GM12873 (cell line): ENCODE data around the gene DYRK1B.
A peak's percentile ranks its signal among the peaks of the same experiment; 100 is the strongest.

Experiments
- TF ChIP-seq, protein P1 (sequence below): IDR thresholded peaks from 2 replicates; pipeline ENCODE4 v1.5.1; 2012; ENCODE audit warnings: low read depth, mild to moderate bottlenecking, moderate library complexity, low read length, control low read depth; ENCODE audit not compliant: insufficient read depth; ENCODE audit errors: missing control alignments

DYRK1B gene

DNA sequence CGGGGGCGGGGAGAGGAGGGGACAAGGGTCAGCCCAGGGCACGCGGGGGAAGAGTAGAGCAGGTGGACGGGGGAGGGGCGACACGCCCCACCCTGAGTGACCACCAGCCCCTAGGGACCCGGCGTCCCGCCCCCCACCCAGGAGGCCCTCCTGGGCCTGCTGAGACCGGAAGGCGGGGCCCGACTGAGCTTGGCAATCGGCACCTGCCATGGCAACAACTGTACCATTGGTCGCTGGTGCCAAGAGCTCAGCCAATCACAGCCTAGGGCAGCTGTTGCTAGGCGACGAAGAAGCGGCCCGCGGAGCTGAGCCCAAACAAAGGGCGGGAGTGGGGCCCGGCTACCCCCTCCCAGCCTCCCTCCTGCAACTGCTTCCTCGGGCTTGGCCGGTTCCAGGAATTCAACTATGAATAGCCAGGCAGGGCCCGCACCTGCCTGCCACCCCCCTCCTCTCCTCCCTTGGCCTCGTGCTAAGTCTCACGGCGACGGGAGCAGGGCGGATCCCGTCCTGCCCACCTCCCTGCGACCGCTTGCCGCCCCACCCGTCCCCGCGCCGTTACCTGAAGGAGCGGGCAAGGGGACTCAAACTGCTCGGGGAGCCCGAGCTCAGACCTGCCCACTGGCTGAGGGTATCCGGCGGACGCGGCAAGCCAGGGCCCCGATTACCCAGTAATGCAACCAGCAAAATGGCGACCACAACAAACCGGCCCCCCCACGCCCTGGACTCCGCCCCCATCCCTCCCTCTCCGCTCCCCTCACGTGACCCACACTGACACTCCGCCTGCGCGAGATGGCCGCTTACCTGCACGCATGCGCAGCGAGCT lies at the start of gene DYRK1B:
Gene DYRK1B, minus strand, starts transcription at position 699 of the 823 bp plus-strand sequence. CDS start 2,295 bp downstream, outside the sequence.
- TF ChIP-seq, protein P1, sequence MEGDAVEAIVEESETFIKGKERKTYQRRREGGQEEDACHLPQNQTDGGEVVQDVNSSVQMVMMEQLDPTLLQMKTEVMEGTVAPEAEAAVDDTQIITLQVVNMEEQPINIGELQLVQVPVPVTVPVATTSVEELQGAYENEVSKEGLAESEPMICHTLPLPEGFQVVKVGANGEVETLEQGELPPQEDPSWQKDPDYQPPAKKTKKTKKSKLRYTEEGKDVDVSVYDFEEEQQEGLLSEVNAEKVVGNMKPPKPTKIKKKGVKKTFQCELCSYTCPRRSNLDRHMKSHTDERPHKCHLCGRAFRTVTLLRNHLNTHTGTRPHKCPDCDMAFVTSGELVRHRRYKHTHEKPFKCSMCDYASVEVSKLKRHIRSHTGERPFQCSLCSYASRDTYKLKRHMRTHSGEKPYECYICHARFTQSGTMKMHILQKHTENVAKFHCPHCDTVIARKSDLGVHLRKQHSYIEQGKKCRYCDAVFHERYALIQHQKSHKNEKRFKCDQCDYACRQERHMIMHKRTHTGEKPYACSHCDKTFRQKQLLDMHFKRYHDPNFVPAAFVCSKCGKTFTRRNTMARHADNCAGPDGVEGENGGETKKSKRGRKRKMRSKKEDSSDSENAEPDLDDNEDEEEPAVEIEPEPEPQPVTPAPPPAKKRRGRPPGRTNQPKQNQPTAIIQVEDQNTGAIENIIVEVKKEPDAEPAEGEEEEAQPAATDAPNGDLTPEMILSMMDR, result no peak

DNA sequence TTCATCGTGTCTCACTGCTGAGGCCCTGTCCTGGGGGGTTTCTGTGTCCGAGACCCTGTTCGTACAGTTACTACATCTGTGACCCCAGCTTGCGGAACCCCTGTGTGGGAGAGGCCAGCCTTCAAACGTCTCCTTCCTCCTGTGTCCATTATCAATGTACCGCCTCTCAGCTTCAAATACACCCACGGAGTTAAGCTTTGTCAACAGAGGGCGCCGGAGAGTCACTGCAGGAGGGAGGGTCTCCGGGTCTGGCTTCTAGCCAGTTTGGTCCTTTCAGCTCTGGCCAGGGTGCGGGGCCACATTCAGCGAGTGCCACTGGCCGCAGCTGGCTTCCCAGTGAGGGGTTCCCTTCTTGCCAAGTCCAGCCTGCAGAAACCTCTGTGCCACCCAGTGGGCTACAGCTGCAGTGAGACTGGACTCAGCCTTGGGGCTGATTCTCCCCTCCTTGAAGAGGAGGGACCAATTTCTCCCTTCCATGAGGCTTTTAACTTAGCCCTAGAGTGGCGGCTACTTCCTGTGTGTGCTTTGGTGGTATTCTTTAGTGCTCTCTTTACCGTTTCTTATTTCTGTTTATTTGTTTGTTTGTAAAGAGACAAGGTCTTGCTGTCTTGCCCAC lies 47.6 kb upstream of the DYRK1B start:
- TF ChIP-seq, protein P1, result peak; percentile 55

DNA sequence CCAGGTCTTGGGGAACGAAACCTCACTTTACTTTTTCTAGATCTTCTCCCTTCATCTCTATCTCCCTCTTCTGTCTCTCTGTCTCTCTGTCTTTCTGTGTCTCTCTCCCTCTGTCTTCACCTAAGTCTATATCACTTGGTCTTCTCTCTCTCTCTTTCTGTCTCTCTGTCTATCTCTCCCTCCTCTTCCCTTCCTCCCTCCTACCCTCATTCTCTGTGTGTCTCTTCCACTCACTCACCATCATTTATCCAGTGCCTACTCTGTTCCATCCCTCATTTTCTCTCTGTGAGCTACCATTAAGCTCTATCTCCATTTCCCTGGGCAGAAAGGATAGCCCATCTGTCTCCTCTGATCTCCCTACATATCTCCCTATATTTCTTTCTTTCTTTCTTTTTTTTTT lies 44.4 kb upstream of the DYRK1B start:
- TF ChIP-seq, protein P1, result no peak

DNA sequence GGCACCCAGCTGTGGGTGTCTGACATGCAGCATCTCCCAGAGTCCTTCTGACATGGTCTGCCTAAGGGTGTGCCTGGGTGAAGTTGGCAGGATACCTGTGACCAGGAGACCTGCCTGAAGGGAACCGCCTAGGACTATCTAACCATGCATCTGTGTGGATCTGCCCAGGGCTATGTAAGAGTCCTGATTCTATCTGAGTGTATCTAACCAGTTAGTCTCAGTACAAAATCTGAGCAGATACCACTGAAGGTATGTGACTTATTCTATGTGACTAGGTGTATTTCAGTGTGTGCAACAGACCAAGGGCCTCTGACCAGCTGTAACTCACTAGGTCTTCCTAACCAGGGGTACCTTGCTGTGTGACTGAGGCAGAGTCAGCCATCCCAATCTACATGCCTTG lies 40.4 kb upstream of the DYRK1B start:
- TF ChIP-seq, protein P1, result no peak

DNA sequence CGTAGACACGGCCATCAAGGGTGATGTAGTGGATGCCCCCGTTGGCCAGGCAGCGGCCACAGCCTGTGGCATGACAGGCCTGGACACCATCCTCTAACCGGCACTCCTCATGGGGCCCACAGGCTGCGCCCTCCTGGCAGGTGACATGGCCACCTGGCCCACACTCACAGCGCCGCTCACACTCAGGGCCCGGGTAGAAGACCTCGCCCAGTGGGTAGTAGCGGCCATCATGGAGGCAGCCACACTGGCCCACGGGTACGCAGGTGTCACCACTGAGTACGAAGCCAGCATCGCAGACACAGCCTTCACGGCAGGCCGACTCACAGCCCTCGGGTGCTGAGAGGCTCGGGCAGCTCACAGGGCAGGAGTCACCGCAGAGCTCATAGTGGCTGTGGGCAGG lies 39.4 kb upstream of the DYRK1B start:
- TF ChIP-seq, protein P1, result no peak

DNA sequence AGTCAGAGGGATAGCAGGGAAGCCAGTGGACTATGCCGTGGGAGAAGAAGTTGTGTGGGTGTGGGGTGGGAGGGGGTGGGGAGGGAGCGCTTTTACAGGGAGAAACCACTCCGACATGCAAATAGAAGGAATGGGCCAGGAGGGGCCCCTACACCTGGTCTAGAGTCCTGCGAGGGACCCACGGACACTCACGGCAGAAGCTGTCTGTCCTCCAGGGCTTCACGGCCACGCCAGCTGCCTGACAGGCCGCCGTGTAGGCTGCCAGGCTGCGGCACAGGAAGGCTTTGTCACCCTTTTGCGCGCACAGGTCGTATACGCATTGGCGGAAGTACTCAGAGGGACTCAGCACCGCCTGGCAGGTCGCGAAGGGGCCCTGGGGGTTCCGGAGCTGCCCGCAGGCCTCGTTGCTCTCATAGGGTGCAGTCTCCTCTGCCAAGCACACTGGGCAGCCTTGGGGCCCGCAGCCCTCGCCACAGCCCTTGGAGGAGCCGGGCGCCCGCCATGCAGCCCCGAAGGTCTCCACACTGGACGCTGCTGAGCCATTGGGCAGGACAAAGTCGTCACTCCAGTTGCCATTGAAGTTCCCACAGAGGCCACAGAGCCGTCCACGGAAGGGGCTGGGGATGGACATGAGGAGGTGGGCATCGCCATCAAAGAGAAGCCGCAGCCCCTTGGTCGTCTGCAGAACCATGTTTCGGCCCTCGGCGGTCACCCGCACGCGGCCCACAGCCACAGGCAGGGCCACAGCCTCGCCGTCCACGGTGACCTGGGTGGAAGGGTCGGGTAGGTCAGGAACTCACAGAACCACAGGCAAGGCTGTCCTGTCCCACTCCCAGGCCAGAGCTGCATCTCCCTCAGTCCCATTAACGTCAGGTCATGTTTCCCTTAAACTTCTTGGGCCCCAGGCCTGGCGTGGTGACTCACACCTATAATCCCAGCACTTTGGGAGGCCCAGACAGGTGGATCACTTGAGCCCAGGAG lies 38.2 kb upstream of the DYRK1B start:
- TF ChIP-seq, protein P1, result no peak
